GM12873 (cell line): ENCODE data around the gene SPEF1.

Experiments used
- TF ChIP-seq, protein P1 (sequence below): IDR thresholded peaks from 2 replicates; pipeline ENCODE4 v1.5.1; 2012; ENCODE audit warnings: low read depth, mild to moderate bottlenecking, moderate library complexity, low read length, control low read depth; ENCODE audit not compliant: insufficient read depth; ENCODE audit errors: missing control alignments

SPEF1 gene

GRCh38 chr20:3739054-3739925 is 42.0 kb downstream of the SPEF1 start:
- TF ChIP-seq, protein P1, sequence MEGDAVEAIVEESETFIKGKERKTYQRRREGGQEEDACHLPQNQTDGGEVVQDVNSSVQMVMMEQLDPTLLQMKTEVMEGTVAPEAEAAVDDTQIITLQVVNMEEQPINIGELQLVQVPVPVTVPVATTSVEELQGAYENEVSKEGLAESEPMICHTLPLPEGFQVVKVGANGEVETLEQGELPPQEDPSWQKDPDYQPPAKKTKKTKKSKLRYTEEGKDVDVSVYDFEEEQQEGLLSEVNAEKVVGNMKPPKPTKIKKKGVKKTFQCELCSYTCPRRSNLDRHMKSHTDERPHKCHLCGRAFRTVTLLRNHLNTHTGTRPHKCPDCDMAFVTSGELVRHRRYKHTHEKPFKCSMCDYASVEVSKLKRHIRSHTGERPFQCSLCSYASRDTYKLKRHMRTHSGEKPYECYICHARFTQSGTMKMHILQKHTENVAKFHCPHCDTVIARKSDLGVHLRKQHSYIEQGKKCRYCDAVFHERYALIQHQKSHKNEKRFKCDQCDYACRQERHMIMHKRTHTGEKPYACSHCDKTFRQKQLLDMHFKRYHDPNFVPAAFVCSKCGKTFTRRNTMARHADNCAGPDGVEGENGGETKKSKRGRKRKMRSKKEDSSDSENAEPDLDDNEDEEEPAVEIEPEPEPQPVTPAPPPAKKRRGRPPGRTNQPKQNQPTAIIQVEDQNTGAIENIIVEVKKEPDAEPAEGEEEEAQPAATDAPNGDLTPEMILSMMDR, result no peak

DNA sequence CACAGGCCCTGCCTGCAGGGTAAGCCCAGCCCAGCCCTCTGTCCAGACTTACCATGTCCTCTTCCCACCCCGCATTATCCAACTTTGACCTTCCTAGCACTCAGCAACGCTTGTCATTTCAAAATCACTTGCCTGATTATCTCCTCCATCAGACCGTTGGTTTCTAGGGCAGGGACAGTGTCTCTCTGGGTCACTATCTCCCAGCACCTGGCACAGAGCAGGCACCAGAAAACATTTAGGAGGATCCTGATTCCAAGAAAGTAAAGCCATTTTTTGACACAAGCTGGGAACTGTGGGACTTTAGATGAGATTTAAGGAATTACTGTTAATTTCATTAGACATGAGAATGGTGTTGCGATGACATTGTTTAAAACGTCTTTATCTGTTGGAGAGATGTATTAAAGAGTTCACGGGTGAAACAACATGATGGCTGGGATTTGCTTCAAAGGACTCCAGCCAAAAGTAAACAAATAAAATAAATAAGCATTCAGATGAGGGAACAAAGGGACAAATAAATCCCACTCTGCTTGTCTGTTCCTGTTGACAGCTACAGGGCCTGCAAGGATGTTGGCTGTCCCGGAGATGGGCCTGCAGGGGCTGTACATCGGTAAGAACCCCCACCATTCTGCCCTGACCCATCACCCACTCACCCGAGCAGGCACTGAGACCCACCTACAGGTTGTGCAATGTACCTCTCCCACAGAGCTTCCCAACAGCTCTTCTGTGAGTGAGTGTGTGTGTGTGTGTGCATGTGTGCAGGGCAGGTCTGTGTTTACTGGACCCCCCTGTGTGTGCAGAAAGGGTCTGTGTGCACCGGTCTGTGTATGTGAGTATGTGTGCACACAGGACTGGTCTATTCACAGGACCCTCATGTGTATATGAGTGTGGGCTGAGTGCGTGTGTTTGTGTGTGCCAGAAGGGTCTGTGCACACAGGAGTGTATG is 42.9 kb downstream of the SPEF1 start:
- TF ChIP-seq, protein P1, result no peak

DNA sequence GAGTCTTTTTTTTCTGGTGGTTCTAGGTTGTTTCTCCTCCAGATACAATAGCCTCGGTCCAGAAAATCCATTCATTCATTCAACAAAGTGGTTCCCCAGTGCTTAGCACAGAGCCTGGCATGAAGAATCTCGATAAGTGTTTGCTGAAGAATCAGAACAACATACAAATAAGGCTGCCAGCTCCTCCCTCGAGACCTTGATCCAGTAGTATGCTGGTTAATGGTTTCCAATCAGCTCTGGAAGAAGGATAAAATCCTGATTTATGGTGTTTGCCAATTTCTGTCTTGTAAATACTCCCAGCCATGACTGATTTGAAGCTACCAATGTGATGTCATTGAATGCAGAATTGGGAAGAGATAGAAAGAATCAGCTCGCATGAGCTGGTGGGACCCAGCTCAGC is 45.5 kb downstream of the SPEF1 start:
- TF ChIP-seq, protein P1, result no peak

DNA sequence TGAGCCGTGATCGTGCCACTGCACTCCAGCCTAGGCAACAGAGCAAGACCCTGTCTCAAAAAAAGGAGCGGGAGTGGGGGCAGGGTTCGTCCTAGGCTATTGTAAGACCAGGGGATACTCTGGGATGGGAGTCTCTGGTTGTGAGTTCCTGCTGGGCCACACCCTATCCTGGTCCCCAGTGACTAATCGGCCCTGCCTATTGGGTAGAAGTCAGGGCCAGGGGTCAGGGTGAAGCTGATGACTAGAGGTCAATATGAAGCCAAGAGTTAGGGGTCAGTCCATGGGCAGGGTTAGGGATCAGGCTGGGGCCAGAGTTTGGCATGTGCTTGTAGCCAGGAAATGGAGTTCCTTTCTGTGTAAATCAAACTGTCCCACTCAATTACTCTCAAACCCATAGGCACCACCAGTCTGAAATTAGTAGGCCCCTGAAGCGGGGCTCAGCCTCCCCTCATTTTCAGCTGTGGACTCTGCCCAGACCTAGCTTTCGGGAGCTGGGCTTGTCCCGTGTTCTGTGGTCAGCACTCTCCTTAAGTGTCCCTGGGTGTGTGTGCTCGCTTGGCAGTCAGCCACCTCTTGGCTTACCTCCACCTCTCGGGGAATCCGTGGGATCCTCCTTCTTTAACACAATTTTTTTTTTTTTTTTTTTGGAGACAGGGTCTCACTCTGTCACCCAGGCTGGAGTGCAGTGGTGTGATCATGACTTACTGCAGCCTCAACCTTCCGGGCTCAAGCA is 47.0 kb downstream of the SPEF1 start:
- TF ChIP-seq, protein P1, result no peak

GRCh38 chr20:3733119-3733995 is 47.9 kb downstream of the SPEF1 start:
- TF ChIP-seq, protein P1, result no peak

GRCh38 chr20:3732327-3733118 is 48.7 kb downstream of the SPEF1 start, which contains the start of gene HSPA12B:
Gene HSPA12B, plus strand, starts transcription at chr20:3732685. Its CDS starts 5,990 bp downstream, at chr20:3738675.
- TF ChIP-seq, protein P1, result no peak
